ENCODE data around the gene BRINP3. TPM values are rescaled to one million over a fixed set of nuclear protein-coding genes. Genes with fewer than 3 reads are reported as not detected.

BRINP3 gene
- total RNA-seq, 1 donor from 2014 or later, result 2.2 TPM

DNA sequence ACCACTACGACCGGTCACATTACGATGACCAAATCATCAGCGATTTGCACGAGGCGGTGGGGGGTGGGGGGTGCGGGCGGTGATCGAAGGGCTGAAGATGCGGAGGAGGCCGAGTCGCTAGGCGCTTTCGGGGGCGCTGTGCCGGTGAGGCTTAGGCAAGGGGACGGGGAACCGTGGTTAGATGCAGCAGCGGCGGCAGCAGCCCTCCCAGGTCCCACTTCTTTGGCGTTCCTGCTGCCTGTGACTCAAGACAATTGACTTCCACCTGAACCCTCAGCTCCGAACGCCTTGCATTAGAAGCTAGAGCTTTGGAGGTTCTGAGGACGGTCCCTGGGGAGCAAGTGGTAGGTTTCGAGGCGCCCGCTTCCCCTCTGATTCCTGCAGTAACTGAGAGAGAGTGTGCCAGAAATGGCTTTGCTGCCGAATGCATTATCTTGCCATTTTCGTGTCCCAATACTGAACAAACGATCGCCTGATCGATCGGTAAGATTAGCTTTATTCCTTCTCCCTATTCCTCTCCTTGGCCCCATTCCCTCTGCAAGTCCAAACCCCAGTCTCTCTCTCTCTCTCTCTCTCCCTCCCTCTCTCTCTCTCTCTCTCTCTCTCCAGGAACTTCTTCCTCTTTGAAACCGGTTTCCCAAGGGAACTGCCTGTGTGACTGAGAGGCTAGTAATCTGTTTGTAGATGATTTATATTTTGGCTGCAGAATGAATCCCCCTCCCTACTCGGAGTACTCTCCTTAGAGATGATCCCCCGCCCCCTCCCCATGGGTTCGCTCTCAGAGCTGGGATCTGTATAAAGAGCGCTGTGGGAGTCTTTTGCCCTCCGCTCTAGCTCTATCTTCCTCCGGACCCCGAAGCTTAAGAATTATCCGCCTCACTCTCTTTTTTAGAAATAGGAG, 735 bp upstream of the BRINP3 start:
- DNase-seq (ENCODE audit: low spot score), result peak; percentile 35

DNA sequence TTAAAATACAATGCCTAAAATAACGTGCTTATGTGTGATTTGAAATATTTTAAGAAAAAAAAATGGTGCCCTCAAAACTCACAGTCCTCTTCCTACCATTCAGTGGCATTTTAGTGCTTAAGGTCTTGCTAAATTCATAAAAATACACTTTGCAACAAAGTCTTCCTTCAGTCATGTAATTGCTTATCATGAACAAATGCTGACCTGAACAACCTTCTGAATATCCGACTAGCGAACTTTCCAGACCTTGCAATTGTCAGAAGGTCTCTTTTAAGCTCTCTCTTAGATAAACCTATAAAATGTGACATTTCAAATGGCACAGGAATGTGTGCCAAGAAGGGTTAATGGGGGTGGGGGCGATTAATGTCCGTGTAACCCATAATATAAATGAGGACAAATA, 858 bp downstream of the BRINP3 start:
- Mint-ChIP-seq H3K36me3 (ENCODE audit: low read depth, unreplicated experiment) (no peaks in the 10 kb centered on the region), H3K9me3 (ENCODE audit: unreplicated experiment) (no peaks in the 10 kb centered on the region), H3K27me3 (ENCODE audit: unreplicated experiment) (peaks cover 3% of the 10 kb centered on the region), H3K27ac (ENCODE audit: unreplicated experiment) (no peak overlapping the region), H3K4me3 (ENCODE audit: unreplicated experiment) (no peak overlapping the region), H3K4me1 (ENCODE audit: unreplicated experiment) (peaks cover 17% of the 10 kb centered on the region)
- TF ChIP-seq, protein P1, sequence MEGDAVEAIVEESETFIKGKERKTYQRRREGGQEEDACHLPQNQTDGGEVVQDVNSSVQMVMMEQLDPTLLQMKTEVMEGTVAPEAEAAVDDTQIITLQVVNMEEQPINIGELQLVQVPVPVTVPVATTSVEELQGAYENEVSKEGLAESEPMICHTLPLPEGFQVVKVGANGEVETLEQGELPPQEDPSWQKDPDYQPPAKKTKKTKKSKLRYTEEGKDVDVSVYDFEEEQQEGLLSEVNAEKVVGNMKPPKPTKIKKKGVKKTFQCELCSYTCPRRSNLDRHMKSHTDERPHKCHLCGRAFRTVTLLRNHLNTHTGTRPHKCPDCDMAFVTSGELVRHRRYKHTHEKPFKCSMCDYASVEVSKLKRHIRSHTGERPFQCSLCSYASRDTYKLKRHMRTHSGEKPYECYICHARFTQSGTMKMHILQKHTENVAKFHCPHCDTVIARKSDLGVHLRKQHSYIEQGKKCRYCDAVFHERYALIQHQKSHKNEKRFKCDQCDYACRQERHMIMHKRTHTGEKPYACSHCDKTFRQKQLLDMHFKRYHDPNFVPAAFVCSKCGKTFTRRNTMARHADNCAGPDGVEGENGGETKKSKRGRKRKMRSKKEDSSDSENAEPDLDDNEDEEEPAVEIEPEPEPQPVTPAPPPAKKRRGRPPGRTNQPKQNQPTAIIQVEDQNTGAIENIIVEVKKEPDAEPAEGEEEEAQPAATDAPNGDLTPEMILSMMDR (IDR thresholded peaks at IDR 0.05; ENCODE audit: unreplicated experiment), result no peak
- DNase-seq (ENCODE audit: low spot score), result no peak

More for the DNA sequence above, 735 bp upstream of the BRINP3 start:
- Mint-ChIP-seq H3K27ac (ENCODE audit: unreplicated experiment) (no peak overlapping the region), H3K4me3 (ENCODE audit: unreplicated experiment) (peak overlapping the region; percentile 97), H3K9me3 (ENCODE audit: unreplicated experiment) (no peaks in the 10 kb centered on the region), H3K4me1 (ENCODE audit: unreplicated experiment) (peaks cover 17% of the 10 kb centered on the region), H3K36me3 (ENCODE audit: low read depth, unreplicated experiment) (no peaks in the 10 kb centered on the region), H3K27me3 (ENCODE audit: unreplicated experiment) (peaks cover 3% of the 10 kb centered on the region)
- TF ChIP-seq, protein P1 (IDR thresholded peaks at IDR 0.05; ENCODE audit: unreplicated experiment), result no peak

DNA sequence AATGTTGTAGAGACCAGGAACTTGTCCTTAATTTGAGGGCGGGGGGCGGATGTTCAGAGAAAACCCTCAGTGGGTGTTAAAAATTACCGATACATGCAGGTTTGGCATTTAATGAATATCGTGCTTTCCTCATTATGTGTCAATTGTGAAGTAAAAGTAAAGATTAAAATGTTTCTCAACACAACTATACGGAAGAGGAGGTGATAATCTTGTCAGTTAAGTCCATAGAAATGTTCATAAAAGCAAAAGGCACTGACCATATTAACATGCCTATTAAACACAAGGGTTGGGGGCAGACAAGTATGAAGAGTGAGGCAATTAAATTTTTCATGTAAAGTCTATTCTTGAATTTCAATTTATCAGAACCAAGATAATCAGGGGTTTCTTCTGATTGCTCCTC, 1.3 kb downstream of the BRINP3 start:
- TF ChIP-seq, protein P1 (IDR thresholded peaks at IDR 0.05; ENCODE audit: unreplicated experiment), result no peak
- H3K27ac Mint-ChIP-seq (ENCODE audit: unreplicated experiment), result no peak overlapping the region
- peak overlapping the region; percentile 89 for H3K4me3 Mint-ChIP-seq (ENCODE audit: unreplicated experiment)
- peaks cover 17% of the 10 kb centered on the region for H3K4me1 Mint-ChIP-seq (ENCODE audit: unreplicated experiment)
- H3K9me3 Mint-ChIP-seq (ENCODE audit: unreplicated experiment), result no peaks in the 10 kb centered on the region
- no peaks in the 10 kb centered on the region for H3K36me3 Mint-ChIP-seq (ENCODE audit: low read depth, unreplicated experiment)
- no peak for DNase-seq (ENCODE audit: low spot score)
- peaks cover 3% of the 10 kb centered on the region for H3K27me3 Mint-ChIP-seq (ENCODE audit: unreplicated experiment)

DNA sequence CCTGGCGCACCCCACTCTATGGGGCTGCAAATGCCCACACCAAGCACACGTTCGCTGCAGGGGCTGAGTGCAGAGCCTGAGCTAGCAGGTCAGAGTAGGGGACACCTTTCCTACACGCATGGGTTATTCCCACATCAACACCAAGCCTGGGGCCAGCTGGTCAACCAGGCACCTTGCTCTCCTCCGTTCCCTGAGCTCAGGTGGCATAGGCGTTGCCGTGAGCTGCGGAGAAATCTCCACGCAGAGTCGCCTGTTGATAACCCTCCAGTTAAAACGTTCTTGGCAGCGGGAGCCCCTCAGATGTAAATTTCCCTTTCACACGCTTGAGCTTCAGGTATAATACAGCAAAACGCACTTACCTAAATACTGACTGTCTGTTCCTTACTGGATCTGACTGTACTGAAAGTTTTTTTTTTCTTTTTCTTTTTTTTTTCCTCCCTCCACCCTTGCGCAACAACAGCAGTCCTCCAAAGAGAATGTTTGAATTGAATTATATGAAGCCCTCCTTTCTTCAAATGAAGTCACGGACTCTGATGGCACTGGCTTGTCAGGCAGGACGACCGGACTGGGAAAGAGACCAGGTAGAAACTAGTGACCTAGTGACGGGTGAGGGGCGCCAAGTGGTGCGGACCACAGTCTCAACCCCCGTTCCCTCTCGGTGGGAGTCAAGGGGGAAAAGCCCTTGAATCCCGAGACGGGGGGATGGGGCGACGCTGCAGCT, 2.1 kb downstream of the BRINP3 start:
- Mint-ChIP-seq H3K9me3 (ENCODE audit: unreplicated experiment) (no peaks in the 10 kb centered on the region), H3K4me3 (ENCODE audit: unreplicated experiment) (peak overlapping the region; percentile 89), H3K27ac (ENCODE audit: unreplicated experiment) (no peak overlapping the region), H3K4me1 (ENCODE audit: unreplicated experiment) (peaks cover 17% of the 10 kb centered on the region), H3K36me3 (ENCODE audit: low read depth, unreplicated experiment) (no peaks in the 10 kb centered on the region), H3K27me3 (ENCODE audit: unreplicated experiment) (peaks cover 3% of the 10 kb centered on the region)
- TF ChIP-seq, protein P1 (IDR thresholded peaks at IDR 0.05; ENCODE audit: unreplicated experiment), result no peak
- peak; percentile 28 for DNase-seq (ENCODE audit: low spot score)
